IMR-90 (cell line): ENCODE results near the gene KRT77. TPM values are rescaled to one million over a fixed set of nuclear protein-coding genes. Genes with fewer than 3 reads are reported as not detected.

Experiments used
- ATAC-seq: fragments of 200-7000 bp; cut with Tn5 transposase; 2 replicates; pipeline ENCODE4 v1.9.1; 2020; ENCODE audit warnings: low read depth, mild to moderate bottlenecking, moderate library complexity
- BruUV-seq: library from RNA; stranded (reverse); fragments of 400-500 nt; replicated peaks from 2 replicates; lab custom pipeline; 2021; lab: Mats Ljungman, UMichigan
- CTCF ChIA-PET: fragments of 300-600 bp; formaldehyde crosslinking; extraction: SDS; loops from one replicate; lab custom pipeline; 2021; ENCODE audit warnings: antibody characterized with exemption; lab: Yijun Ruan, JAX
- POLR2A ChIA-PET: fragments of 300-600 bp; sonication (Branson Sonifier 250); formaldehyde crosslinking; loops from one replicate; lab custom pipeline; 2022; ENCODE audit warnings: antibody characterized with exemption; ENCODE audit not compliant: unreplicated experiment; lab: Charles Lee
- DNase-seq: peaks from one replicate; pipeline ENCODE4 v3.0.0; 2013
- H2AFZ ChIP-seq: replicated peaks from 2 replicates; pipeline ENCODE3; 2013; ENCODE audit warnings: low read length, mild to moderate bottlenecking; ENCODE audit not compliant: poor library complexity
- H2AK5ac ChIP-seq: 2 replicates; pipeline ENCODE4 v1.6.1; 2013; ENCODE audit warnings: low read depth, low read length, inconsistent platforms
- H2AK9ac ChIP-seq: replicated peaks from 2 replicates; pipeline ENCODE3; 2013; ENCODE audit warnings: mild to moderate bottlenecking, low read depth, low read length, moderate library complexity; ENCODE audit not compliant: poor library complexity
- H2BK120ac ChIP-seq: 2 replicates; pipeline ENCODE4 v1.6.1; 2013; ENCODE audit warnings: low read depth, low read length, inconsistent platforms
- H2BK15ac ChIP-seq: 3 replicates; pipeline ENCODE4 v1.6.1; 2013; ENCODE audit warnings: low read depth, low read length, inconsistent platforms
- H2BK20ac ChIP-seq: 2 replicates; pipeline ENCODE4 v1.6.1; 2013; ENCODE audit warnings: low read depth, mild to moderate bottlenecking, inconsistent platforms, low read length, moderate library complexity
- H2BK5ac ChIP-seq: 2 replicates; pipeline ENCODE4 v1.6.1; 2013; ENCODE audit warnings: mild to moderate bottlenecking, low read depth, low read length, inconsistent platforms; ENCODE audit not compliant: poor library complexity, severe bottlenecking
- H3K14ac ChIP-seq: replicated peaks from 2 replicates; pipeline ENCODE4 v1.6.1; 2013; ENCODE audit warnings: low read depth, low read length, inconsistent platforms
- H3K18ac ChIP-seq: 2 replicates; pipeline ENCODE4 v1.6.1; 2013; ENCODE audit warnings: low read depth, low read length, control low read depth
- H3K23ac ChIP-seq: 2 replicates; pipeline ENCODE4 v1.6.1; 2013; ENCODE audit warnings: low read depth, low read length, inconsistent platforms
- H3K27ac ChIP-seq: 2 replicates; pipeline ENCODE4 v1.5.1; 2013; ENCODE audit warnings: mild to moderate bottlenecking, control low read depth, low read length; ENCODE audit not compliant: insufficient read depth
- H3K27me3 ChIP-seq: 2 replicates; pipeline ENCODE4 v1.6.1; 2013; ENCODE audit warnings: low read length; ENCODE audit not compliant: control insufficient read depth, insufficient read depth
- H3K36me3 ChIP-seq: 2 replicates; pipeline ENCODE4 v1.6.1; 2013; ENCODE audit warnings: low read length, mixed read lengths; ENCODE audit not compliant: control insufficient read depth, insufficient read depth
- H3K4ac ChIP-seq: 2 replicates; pipeline ENCODE4 v1.6.1; 2013; ENCODE audit warnings: low read depth, low read length, inconsistent platforms
- H3K4me1 ChIP-seq: 2 replicates; pipeline ENCODE4 v1.6.1; 2013; ENCODE audit warnings: low read length, mixed read lengths; ENCODE audit not compliant: control insufficient read depth, insufficient read depth
- H3K4me2 ChIP-seq: 2 replicates; pipeline ENCODE4 v1.6.1; 2013; ENCODE audit warnings: low read depth, mild to moderate bottlenecking, control low read depth, low read length, moderate library complexity
- H3K4me3 ChIP-seq: 2 replicates; pipeline ENCODE4 v1.5.1; 2013; ENCODE audit warnings: low read depth, mild to moderate bottlenecking, control low read depth, low read length, moderate library complexity; ENCODE audit not compliant: insufficient read depth
- H3K56ac ChIP-seq: 2 replicates; pipeline ENCODE4 v1.6.1; 2013; ENCODE audit warnings: low read length, inconsistent platforms; ENCODE audit not compliant: insufficient read depth; ENCODE audit errors: extremely low read depth
- H3K79me1 ChIP-seq, 2 experiments: 2 replicates each; pipeline ENCODE4 v1.6.1; 2013; ENCODE audit warnings: low read length in 2 of 2, inconsistent platforms in 1 of 2, low read depth in 1 of 2
- H3K9ac ChIP-seq: 2 replicates; pipeline ENCODE4 v1.6.1; 2013; ENCODE audit warnings: low read depth, low read length, control low read depth
- H3K9me1 ChIP-seq: 2 replicates; pipeline ENCODE4 v1.6.1; 2013; ENCODE audit warnings: low read length, inconsistent platforms; ENCODE audit not compliant: insufficient read depth
- H3K9me3 ChIP-seq: 2 replicates; pipeline ENCODE4 v1.6.1; 2013; ENCODE audit warnings: low read length; ENCODE audit not compliant: control insufficient read depth, insufficient read depth
- H4K20me1 ChIP-seq: 2 replicates; pipeline ENCODE4 v1.6.1; 2013; ENCODE audit warnings: low read length, inconsistent platforms; ENCODE audit not compliant: insufficient read depth
- H4K5ac ChIP-seq: 2 replicates; pipeline ENCODE4 v1.6.1; 2013; ENCODE audit warnings: mild to moderate bottlenecking, low read depth, low read length, control low read depth
- H4K8ac ChIP-seq, 2 experiments: 2 replicates each; pipeline ENCODE4 v1.6.1; 2013; ENCODE audit warnings: low read depth in 2 of 2, low read length in 2 of 2, control low read depth in 1 of 2, inconsistent platforms in 1 of 2
- H4K91ac ChIP-seq: 2 replicates; pipeline ENCODE4 v1.6.1; 2013; ENCODE audit warnings: low read depth, low read length, inconsistent platforms; ENCODE audit not compliant: insufficient read depth
- BHLHE40 ChIP-seq: fragments of 150-350 bp; IDR thresholded peaks from 2 replicates; pipeline ENCODE4 v1.6.1; 2016; ENCODE audit warnings: mild to moderate bottlenecking, low read depth, low read length
- CEBPB ChIP-seq: IDR thresholded peaks from 2 replicates; pipeline ENCODE4 v1.6.1; 2012; ENCODE audit warnings: low read depth, low read length, improper control_type of control experiment
- CHD1 ChIP-seq: IDR thresholded peaks from 2 replicates; pipeline ENCODE4 v1.6.1; 2012; ENCODE audit warnings: low read depth, low read length, improper control_type of control experiment
- CTCF ChIP-seq: conservative IDR thresholded peaks from 2 replicates; pipeline ENCODE4 v1.5.1; 2012; ENCODE audit warnings: mild to moderate bottlenecking, low read depth, low read length, improper control_type of control experiment
- ELK1 ChIP-seq: fragments of 150-350 bp; IDR thresholded peaks from 2 replicates; pipeline ENCODE4 v1.6.1; 2016; ENCODE audit warnings: low read depth, mild to moderate bottlenecking, low read length, moderate library complexity, borderline replicate concordance
- FOS ChIP-seq: fragments of 150-350 bp; IDR thresholded peaks from 2 replicates; pipeline ENCODE4 v1.6.1; 2016; ENCODE audit warnings: low read depth, low read length
- MAFK ChIP-seq: IDR thresholded peaks from 2 replicates; pipeline ENCODE4 v1.6.1; 2012; ENCODE audit warnings: low read depth, low read length, improper control_type of control experiment
- MAZ ChIP-seq: IDR thresholded peaks from 2 replicates; pipeline ENCODE4 v1.6.1; 2012; ENCODE audit warnings: low read depth, mild to moderate bottlenecking, low read length, improper control_type of control experiment, moderate library complexity, borderline replicate concordance
- MXI1 ChIP-seq: IDR thresholded peaks from 2 replicates; pipeline ENCODE4 v1.6.1; 2012; ENCODE audit warnings: low read depth, mild to moderate bottlenecking, low read length, moderate library complexity, borderline replicate concordance
- NFE2L2 ChIP-seq: fragments of 150-350 bp; IDR thresholded peaks from 2 replicates; pipeline ENCODE4 v1.6.1; 2016; ENCODE audit warnings: low read depth, mild to moderate bottlenecking, low read length
- POLR2A ChIP-seq: IDR thresholded peaks from 2 replicates; pipeline ENCODE4 v1.6.1; 2012; ENCODE audit warnings: mild to moderate bottlenecking, low read depth, low read length
- RAD21 ChIP-seq: IDR thresholded peaks from 2 replicates; pipeline ENCODE4 v1.6.1; 2012; ENCODE audit warnings: low read length, improper control_type of control experiment
- RCOR1 ChIP-seq: IDR thresholded peaks from 2 replicates; pipeline ENCODE4 v1.6.1; 2012; ENCODE audit warnings: mild to moderate bottlenecking, low read length, improper control_type of control experiment; ENCODE audit not compliant: insufficient replicate concordance
- RFX5 ChIP-seq: IDR thresholded peaks from 2 replicates; pipeline ENCODE4 v1.8.0; 2012; ENCODE audit warnings: low read depth, mild to moderate bottlenecking, low read length, moderate library complexity
- SMC3 ChIP-seq: fragments of 150-350 bp; IDR thresholded peaks from 2 replicates; pipeline ENCODE4 v1.6.1; 2016; ENCODE audit warnings: low read depth, mild to moderate bottlenecking, antibody characterized with exemption, low read length, moderate library complexity
- USF2 ChIP-seq: fragments of 150-350 bp; IDR thresholded peaks from 2 replicates; pipeline ENCODE4 v1.6.1; 2017; ENCODE audit warnings: mild to moderate bottlenecking, antibody characterized with exemption, low read length, low read depth
- WGBS, 2 experiments: methylation state at CpG; one replicate each; pipeline versions ENCODE4 v1.1.5 to v1.1.7; 2013; ENCODE audit warnings: missing lambda C conversion rate in 2 of 2; ENCODE audit not compliant: insufficient read length in 1 of 2; ENCODE audit errors: extremely low coverage in 2 of 2; 5-methylcytosine and 5-hydroxymethylcytosine counted together
- dilution Hi-C: fragments of 300-500 bp; cut with HindIII; formaldehyde crosslinking; loops from one replicate; pipeline ENCODE4 v1.14.3; 2018; ENCODE audit warnings: low sequenced_read_pairs; ENCODE audit not compliant: unreplicated experiment
- in situ Hi-C: fragments of 300-500 bp; cut with MboI; formaldehyde crosslinking; loops from 3 replicates; pipeline ENCODE4 v1.14.3; 2019; ENCODE audit warnings: low sequenced_read_pairs, inconsistent platforms, mixed read lengths
- intact Hi-C: fragments of 100-400 bp; cut with micrococcal nuclease; formaldehyde crosslinking; loops from 2 replicates; pipeline ENCODE4 v1.10.0; 2022
- polyA plus RNA-seq, 3 experiments: library from polyadenylated mRNA; depleted of rRNA; stranded (reverse); fragments of >200 nt; gene quantifications; 2 replicates each; pipeline ENCODE4 v1.2.3, GENCODE V29; 2012; ENCODE audit warnings: low replicate concordance in 1 of 3
- total RNA-seq: library from RNA; depleted of rRNA; stranded (reverse); fragments of >200 nt; gene quantifications from 2 replicates; pipeline ENCODE4 v1.2.3, GENCODE V29; 2012

KRT77 gene
- total and polyA plus RNA-seq, 2 of the 4 experiments (the other 2 are of a cell fraction) = not detected

GRCh38 chr12:52699373-52699772 is 4.0 kb downstream of the KRT77 start:
- BruUV-seq = no TSS peak
- Histone ChIP-seq H2BK5ac (no peak overlapping the region), H2AFZ (no peak overlapping the region), H4K8ac (no peak overlapping the region), H3K23ac (no peak overlapping the region), H4K91ac (no peak overlapping the region), H3K27ac (no peak overlapping the region), H3K4me3 (no peak overlapping the region), H3K4me2 (no peak overlapping the region), H3K18ac (no peak overlapping the region), H2BK15ac (no peak overlapping the region), H2BK120ac (no peak overlapping the region), H3K4me1 (no peaks in the 10 kb centered on the region), H2AK5ac (no peak overlapping the region), H3K79me1 (no peaks in the 10 kb centered on the region), H3K9me3 (no peaks in the 10 kb centered on the region), H3K14ac (no peak overlapping the region), H3K56ac (no peak overlapping the region), H3K4ac (no peak overlapping the region), H3K9ac (no peak overlapping the region), H3K9me1 (no peaks in the 10 kb centered on the region; the same call in 1 of the 2 replicates), H3K27me3 (peaks cover 30% of the 10 kb centered on the region), H2AK9ac (no peak overlapping the region), H2BK20ac (no peak overlapping the region), H4K20me1 (no peaks in the 10 kb centered on the region), H4K5ac (no peak overlapping the region), H3K36me3 (no peaks in the 10 kb centered on the region)
- CTCF ChIA-PET = no interaction called here
- POLR2A ChIA-PET = no interaction called here
- WGBS, 2 experiments = no CpG with 5 or more reads among the region's 2 CpGs
- in situ Hi-C loops = no loop called here
- no peak for TF ChIP-seq ELK1
- no peak for TF ChIP-seq BHLHE40
- TF ChIP-seq CEBPB = no peak
- no peak for TF ChIP-seq USF2
- TF ChIP-seq FOS = no peak
- TF ChIP-seq POLR2A = no peak
- no peak for TF ChIP-seq MAFK
- no peak for TF ChIP-seq NFE2L2
- TF ChIP-seq RAD21 = no peak
- TF ChIP-seq MAZ = no peak
- no peak for TF ChIP-seq RCOR1
- TF ChIP-seq MXI1 = no peak
- no peak for TF ChIP-seq RFX5
- TF ChIP-seq SMC3 = no peak
- no peak for TF ChIP-seq CHD1
- TF ChIP-seq CTCF = no peak
- ATAC-seq (no peak), DNase-seq (no peak)
- dilution Hi-C loops = no loop called here
- intact Hi-C loops = no loop called here
